ENCODE data around the gene MSL3B.

MSL3B gene

GRCh38 chr2:233832414-233832813 lies 35.8 kb downstream of the MSL3B start:
- DNase-seq, result no peak

GRCh38 chr2:233831861-233832260 lies 36.3 kb downstream of the MSL3B start:
- DNase-seq, result no peak

GRCh38 chr2:233831011-233831721 lies 37.0 kb downstream of the MSL3B start:
- DNase-seq, result no peak

- no peak for DNase-seq
Measured at GRCh38 chr2:233830111-233830802, 37.9 kb downstream of the MSL3B start.

GRCh38 chr2:233829193-233830110 lies 38.7 kb downstream of the MSL3B start:
- no peak for DNase-seq

GRCh38 chr2:233828546-233829192 lies 39.5 kb downstream of the MSL3B start:
- DNase-seq, result no peak

- no peak for DNase-seq
Measured at GRCh38 chr2:233824373-233824772, 43.8 kb downstream of the MSL3B start.

GRCh38 chr2:233823731-233824121 lies 44.5 kb downstream of the MSL3B start:
- no peak for DNase-seq

- no peak for DNase-seq
Measured at GRCh38 chr2:233822781-233823730, 45.1 kb downstream of the MSL3B start.

- no peak for DNase-seq
Measured at GRCh38 chr2:233822101-233822771, 46.0 kb downstream of the MSL3B start.

- no peak for DNase-seq
Measured at GRCh38 chr2:233821709-233822100, 46.5 kb downstream of the MSL3B start.

GRCh38 chr2:233821196-233821595 lies 47.0 kb downstream of the MSL3B start:
- DNase-seq, result no peak

- no peak for DNase-seq
Measured at GRCh38 chr2:233820774-233821105, 47.4 kb downstream of the MSL3B start.

- no peak for DNase-seq
Measured at GRCh38 chr2:233819884-233820773, 48.1 kb downstream of the MSL3B start.

- no peak for DNase-seq
Measured at GRCh38 chr2:233818639-233819621, 49.3 kb downstream of the MSL3B start.

- no peak for DNase-seq
Measured at GRCh38 chr2:233817995-233818638, 50.1 kb downstream of the MSL3B start.

GRCh38 chr2:233817361-233817911 lies 50.8 kb downstream of the MSL3B start:
- no peak for DNase-seq

GRCh38 chr2:233816771-233817170 lies 51.4 kb downstream of the MSL3B start:
- DNase-seq, result no peak

Data from suppressor macrophage (primary cell).